Tibial artery (tissue), 4 donors: ENCODE measurements around the gene RETSAT.
"Not testable (repeated sequence)": the region's sequence is repeated elsewhere in the genome, so short reads cannot be mapped to it uniquely, and the experiment has no call there.

Experiments
- DNase-seq, 2 donors: peaks; one replicate each; pipeline ENCODE4 v3.0.0-alpha.2; 2019
- H3K27ac ChIP-seq, 2 donors: fragments of 200-600 bp; sonication (generic) in 1 of 2; 1 replicate in 1 of 2; 2 replicates in 1 of 2; pipeline ENCODE4 v1.5.1; 2018 to 2019; ENCODE audit warnings: mild to moderate bottlenecking in 1 of 2
- H3K27me3 ChIP-seq, 2 donors: fragments of 200-600 bp; sonication (generic) in 1 of 2; one replicate each; pipeline versions ENCODE4 v1.5.1 to v1.6.0; 2016 to 2019
- H3K36me3 ChIP-seq, 3 donors: fragments of 200-600 bp; sonication (generic) in 2 of 3; one replicate each; pipeline ENCODE4 v1.5.1; 2016 to 2019; ENCODE audit warnings: mild to moderate bottlenecking in 2 of 3
- H3K4me1 ChIP-seq, 4 donors: fragments of 200-600 bp; sonication (generic) in 2 of 4; 1 replicate in 3 of 4; 2 replicates in 1 of 4; pipeline ENCODE4 v1.5.1; 2016 to 2019
- H3K4me3 ChIP-seq, 2 donors: fragments of 200-600 bp; sonication (generic) in 1 of 2; 1 replicate in 1 of 2; 2 replicates in 1 of 2; pipeline ENCODE4 v1.5.1; 2018 to 2019; ENCODE audit warnings: mild to moderate bottlenecking in 2 of 2
- H3K9me3 ChIP-seq, 3 donors: fragments of 200-600 bp; sonication (generic) in 1 of 3; one replicate each; pipeline ENCODE4 v1.5.1; 2016 to 2019
- intact Hi-C: fragments of 100-400 bp; cut with DNase I; formaldehyde crosslinking; loops from one replicate; pipeline ENCODE4 v1.15.0; 2023; ENCODE audit warnings: low total_unique reads
- TF ChIP-seq, protein P1 (sequence below), 2 experiments: fragments of 200-600 bp in 1 of 2; fragments of 450-650 bp in 1 of 2; IDR thresholded peaks; one replicate each; pipeline ENCODE4 v1.5.1; 2017 to 2019; ENCODE audit warnings: antibody characterized with exemption in 2 of 2, mild to moderate bottlenecking in 1 of 2, moderate library complexity in 1 of 2

Gene RETSAT

GRCh38 chr2:85324639-85325465 lies 29.5 kb downstream of the RETSAT start:
- TF ChIP-seq, protein P1, sequence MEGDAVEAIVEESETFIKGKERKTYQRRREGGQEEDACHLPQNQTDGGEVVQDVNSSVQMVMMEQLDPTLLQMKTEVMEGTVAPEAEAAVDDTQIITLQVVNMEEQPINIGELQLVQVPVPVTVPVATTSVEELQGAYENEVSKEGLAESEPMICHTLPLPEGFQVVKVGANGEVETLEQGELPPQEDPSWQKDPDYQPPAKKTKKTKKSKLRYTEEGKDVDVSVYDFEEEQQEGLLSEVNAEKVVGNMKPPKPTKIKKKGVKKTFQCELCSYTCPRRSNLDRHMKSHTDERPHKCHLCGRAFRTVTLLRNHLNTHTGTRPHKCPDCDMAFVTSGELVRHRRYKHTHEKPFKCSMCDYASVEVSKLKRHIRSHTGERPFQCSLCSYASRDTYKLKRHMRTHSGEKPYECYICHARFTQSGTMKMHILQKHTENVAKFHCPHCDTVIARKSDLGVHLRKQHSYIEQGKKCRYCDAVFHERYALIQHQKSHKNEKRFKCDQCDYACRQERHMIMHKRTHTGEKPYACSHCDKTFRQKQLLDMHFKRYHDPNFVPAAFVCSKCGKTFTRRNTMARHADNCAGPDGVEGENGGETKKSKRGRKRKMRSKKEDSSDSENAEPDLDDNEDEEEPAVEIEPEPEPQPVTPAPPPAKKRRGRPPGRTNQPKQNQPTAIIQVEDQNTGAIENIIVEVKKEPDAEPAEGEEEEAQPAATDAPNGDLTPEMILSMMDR (IDR thresholded peaks at IDR 0.05) = no peak
- DNase-seq = no peak
- Histone ChIP-seq H3K36me3 (peaks cover 39 to 58% (median 50%) of the 10 kb centered on the region in 3 donors), H3K9me3 (no peaks in the 10 kb centered on the region), H3K27me3 (no peaks in the 10 kb centered on the region), H3K27ac (no peak overlapping the region), H3K4me1 (peaks cover 0 to 72% (median 41%) of the 10 kb centered on the region in 4 donors), H3K4me3 (peak overlapping the region; percentile 82 to 87)
- intact Hi-C loops = loop anchor here (10.0 kb wide), 1 partner anchor 240 kb away; the partner anchor contains the start of gene GGCX

GRCh38 chr2:85323988-85324367 lies 30.4 kb downstream of the RETSAT start:
- H3K4me1 ChIP-seq = peaks cover 0 to 71% (median 43%) of the 10 kb centered on the region in 4 donors
- not testable (repeated sequence) for H3K4me3 ChIP-seq
- intact Hi-C loops = loop anchor here (10.0 kb wide), 1 partner anchor 241 kb away; the partner anchor contains the start of gene GGCX

GRCh38 chr2:85323351-85323987 lies 30.9 kb downstream of the RETSAT start:
- intact Hi-C loops = loop anchor here (10.0 kb wide), 1 partner anchor 241 kb away; the partner anchor contains the start of gene GGCX
- Histone ChIP-seq H3K36me3 (peaks cover 39 to 70% (median 61%) of the 10 kb centered on the region in 3 donors), H3K4me3 (no peak overlapping the region), H3K27me3 (no peaks in the 10 kb centered on the region), H3K9me3 (no peaks in the 10 kb centered on the region), H3K4me1 (peaks cover 0 to 69% (median 47%) of the 10 kb centered on the region in 4 donors), H3K27ac (no peak overlapping the region)
- TF ChIP-seq, protein P1 (IDR thresholded peaks at IDR 0.05) = no peak
- peak in 1 of 2 donors; percentile 47 for DNase-seq

More at GRCh38 chr2:85323988-85324367, 30.4 kb downstream of the RETSAT start:
- peaks cover 39 to 67% (median 56%) of the 10 kb centered on the region in 3 donors for H3K36me3 ChIP-seq
- not testable (repeated sequence) for H3K27ac ChIP-seq, H3K27me3 ChIP-seq, H3K9me3 ChIP-seq
- peak in 1 of 2 donors; percentile 53 for DNase-seq

DNA sequence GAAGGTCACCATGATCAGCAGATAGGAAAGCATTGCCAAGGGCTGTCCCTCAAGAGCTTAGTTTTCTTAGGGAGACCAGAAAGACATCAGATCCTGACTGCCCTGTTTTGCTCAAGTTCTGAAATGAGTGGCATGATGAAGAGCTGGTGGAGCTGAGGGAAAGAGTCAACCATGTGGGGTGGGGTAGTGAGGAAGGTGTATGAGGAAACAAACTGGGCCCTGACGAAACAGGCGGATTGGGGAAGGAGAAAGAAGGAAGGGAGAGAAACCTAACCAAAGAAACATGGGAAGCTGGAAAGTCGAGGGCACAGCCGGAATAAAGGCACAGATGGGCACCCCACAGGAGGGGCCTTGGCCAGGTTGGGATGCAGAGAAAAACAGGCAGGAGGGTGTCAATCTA lies 34.5 kb downstream of the RETSAT start:
- Histone ChIP-seq H3K4me1 (peaks cover 0 to 44% (median 28%) of the 10 kb centered on the region in 4 donors), H3K9me3 (no peaks in the 10 kb centered on the region), H3K27ac (no peak overlapping the region), H3K27me3 (no peaks in the 10 kb centered on the region), H3K36me3 (peaks cover 46 to 96% (median 89%) of the 10 kb centered on the region in 3 donors), H3K4me3 (no peak overlapping the region)
- TF ChIP-seq, protein P1 (IDR thresholded peaks at IDR 0.05) = no peak
- DNase-seq = peak in 1 of 2 donors; percentile 48
- intact Hi-C loops = loop anchor here (10.0 kb wide), 1 partner anchor 245 kb away; the partner anchor contains the start of gene GGCX

GRCh38 chr2:85318222-85319074 lies 35.9 kb downstream of the RETSAT start:
- Histone ChIP-seq H3K27ac (no peak overlapping the region), H3K36me3 (peaks cover 33 to 89% (median 87%) of the 10 kb centered on the region in 3 donors), H3K4me3 (no peak overlapping the region), H3K4me1 (peaks cover 0 to 31% (median 22%) of the 10 kb centered on the region in 4 donors), H3K9me3 (no peaks in the 10 kb centered on the region), H3K27me3 (no peaks in the 10 kb centered on the region)
- peak in 1 of 2 donors; percentile 65 for DNase-seq
- TF ChIP-seq, protein P1 (IDR thresholded peaks at IDR 0.05) = no peak
- intact Hi-C loops = no loop called here

- H3K4me3 ChIP-seq, H3K9me3 ChIP-seq, H3K27me3 ChIP-seq, intact Hi-C loops, H3K27ac ChIP-seq, DNase-seq: not testable (repeated sequence)
- H3K4me1 ChIP-seq = peaks cover 0 to 12% (median 7%) of the 10 kb centered on the region in 4 donors
- peaks cover 8 to 67% (median 62%) of the 10 kb centered on the region in 3 donors for H3K36me3 ChIP-seq
Measured at GRCh38 chr2:85315921-85316320, 38.4 kb downstream of the RETSAT start.
